ENCODE data around the gene DNAJC27.

DNAJC27 gene

DNA sequence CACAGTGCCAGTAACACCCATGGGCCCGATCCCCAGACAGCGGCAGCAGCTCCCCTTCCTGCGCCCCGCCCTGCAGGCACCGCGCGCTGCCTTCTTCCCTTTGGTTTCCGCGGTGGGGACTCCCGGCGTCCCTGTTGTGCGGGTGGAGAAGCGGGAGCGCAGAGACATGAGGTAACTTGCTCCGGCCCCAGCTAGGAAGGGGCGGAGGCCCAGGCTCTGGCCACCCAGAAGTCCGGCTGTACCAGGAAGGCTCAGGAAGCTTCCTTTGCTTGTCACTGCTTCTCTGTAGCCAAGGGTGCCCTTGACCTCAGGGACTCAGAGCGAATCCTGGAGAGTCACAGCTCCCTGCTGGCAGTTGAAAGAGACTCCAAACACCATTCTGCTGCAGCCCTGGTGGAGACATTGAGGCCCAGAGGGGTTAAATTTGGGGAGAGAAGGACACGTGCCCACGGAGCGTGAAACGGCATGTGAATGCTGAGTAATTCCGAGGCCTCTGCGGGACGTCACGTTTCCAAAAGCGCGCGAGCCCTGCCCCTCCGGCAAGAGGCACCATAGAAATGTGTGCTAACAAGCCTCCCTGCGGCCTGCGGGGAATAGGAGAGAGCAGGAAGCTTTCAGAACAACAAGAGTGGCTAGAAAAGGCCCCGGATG is 45.0 kb downstream of the DNAJC27 start:
- in situ Hi-C loops (cut with MboI; ENCODE audit: low sequenced_read_pairs), result no loop called here

- in situ Hi-C loops (cut with MboI; ENCODE audit: low sequenced_read_pairs), result no loop called here
These were observed 45.5 kb downstream of the DNAJC27 start for GRCh38 chr2:24926220-24926601.

DNA sequence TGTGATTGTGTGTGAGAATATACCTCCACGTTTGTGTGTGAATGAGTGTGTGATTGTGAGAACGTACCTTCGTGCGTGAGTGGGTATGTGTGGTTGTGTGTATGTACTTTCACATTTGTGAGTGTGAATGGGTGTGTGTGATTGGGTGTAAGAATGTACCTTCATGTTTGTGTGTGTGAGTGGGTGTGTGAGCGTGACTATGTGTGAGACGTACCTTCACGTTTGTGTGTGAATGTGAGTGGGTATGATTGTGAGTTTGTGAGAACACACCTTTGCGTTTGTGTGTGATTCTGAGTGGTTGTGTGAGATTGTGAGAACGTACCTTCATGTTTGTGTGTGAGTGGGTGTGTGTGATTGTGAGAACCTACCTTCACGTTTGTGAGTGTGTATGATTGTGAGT is 45.9 kb downstream of the DNAJC27 start:
- in situ Hi-C loops (cut with MboI; ENCODE audit: low sequenced_read_pairs), result no loop called here

DNA sequence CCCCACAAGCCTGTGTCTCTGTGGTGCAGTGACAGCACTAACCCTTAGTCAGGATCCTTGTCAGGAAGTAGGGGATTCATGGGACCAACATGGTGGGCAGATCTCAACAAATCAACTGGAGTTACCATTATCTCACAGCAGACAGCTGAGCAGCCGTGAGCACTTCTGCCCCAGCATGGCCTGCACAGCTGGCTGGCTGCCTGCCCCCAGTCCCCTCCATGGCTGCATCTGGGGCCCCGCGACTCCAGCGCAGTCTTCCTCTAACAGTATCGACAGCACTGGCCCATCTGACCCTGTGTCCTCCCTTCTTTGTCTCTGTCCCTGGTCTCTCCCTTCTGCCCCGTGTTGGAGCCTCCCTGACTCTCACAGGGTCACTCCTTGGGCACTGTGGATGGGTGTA is 47.0 kb downstream of the DNAJC27 start:
- in situ Hi-C loops (cut with MboI; ENCODE audit: low sequenced_read_pairs), result no loop called here

DNA sequence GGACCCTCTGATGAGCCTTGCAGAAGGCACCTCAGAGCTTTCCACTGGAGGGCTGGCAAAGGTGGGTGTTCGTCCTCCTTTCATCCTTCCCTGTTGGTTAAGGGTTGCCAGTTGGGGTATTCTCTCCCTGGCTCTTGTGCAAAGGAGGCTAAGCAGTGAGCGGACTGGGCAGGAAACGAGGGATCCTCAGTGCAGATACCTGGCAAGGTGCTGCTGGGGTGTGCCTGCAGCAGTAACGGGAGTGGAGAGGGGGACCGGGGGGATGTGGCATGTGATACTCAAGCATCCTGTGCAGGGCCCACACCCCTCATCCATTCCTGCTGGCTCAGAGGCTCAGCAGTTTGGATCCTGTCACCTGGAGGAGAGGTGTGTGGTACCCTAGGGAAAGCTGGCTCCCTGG is 47.5 kb downstream of the DNAJC27 start:
- in situ Hi-C loops (cut with MboI; ENCODE audit: low sequenced_read_pairs), result no loop called here

DNA sequence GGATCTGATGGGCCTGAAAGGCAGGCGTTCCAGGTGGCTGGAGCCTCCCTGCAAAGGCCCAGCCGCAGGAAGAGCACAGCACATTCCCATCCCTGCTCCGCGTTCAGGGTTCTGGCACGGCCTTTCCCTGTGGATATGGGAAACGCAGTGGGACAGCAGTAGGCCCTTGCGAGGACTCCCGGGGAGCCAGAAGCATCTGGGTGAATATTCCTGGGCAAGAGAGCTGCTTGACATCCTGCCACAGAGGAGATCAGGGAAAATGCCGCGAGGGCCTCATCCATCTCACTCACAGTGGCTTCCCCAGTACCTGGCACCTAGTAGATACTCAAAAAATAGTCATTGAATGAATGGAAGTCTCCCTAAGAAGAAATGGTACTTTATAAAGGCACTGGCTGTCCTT is 48.6 kb downstream of the DNAJC27 start:
- in situ Hi-C loops (cut with MboI; ENCODE audit: low sequenced_read_pairs), result no loop called here

DNA sequence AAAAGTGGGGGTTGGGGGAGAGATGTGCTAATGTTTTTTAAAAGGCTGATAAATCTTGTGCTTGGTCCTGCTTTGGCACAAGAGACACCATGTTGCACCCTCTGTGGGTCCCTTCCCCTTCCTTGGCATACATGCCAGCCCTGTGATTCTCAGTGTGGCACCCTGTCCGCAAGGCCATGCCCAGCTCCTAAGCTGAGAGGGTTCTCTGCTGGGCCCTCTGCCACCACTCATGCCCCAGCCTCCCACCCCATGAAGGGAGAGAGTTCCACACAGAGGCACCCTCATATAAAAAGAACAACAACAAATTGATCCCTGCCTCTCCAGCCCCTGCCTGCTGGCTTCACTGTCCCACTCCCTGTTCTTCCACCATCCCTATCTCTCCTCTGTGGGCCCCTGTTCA is 49.2 kb downstream of the DNAJC27 start:
- in situ Hi-C loops (cut with MboI; ENCODE audit: low sequenced_read_pairs), result no loop called here

GRCh38 chr2:24920809-24921441 is 50.8 kb downstream of the DNAJC27 start:
- in situ Hi-C loops (cut with MboI; ENCODE audit: low sequenced_read_pairs), result no loop called here

DNA sequence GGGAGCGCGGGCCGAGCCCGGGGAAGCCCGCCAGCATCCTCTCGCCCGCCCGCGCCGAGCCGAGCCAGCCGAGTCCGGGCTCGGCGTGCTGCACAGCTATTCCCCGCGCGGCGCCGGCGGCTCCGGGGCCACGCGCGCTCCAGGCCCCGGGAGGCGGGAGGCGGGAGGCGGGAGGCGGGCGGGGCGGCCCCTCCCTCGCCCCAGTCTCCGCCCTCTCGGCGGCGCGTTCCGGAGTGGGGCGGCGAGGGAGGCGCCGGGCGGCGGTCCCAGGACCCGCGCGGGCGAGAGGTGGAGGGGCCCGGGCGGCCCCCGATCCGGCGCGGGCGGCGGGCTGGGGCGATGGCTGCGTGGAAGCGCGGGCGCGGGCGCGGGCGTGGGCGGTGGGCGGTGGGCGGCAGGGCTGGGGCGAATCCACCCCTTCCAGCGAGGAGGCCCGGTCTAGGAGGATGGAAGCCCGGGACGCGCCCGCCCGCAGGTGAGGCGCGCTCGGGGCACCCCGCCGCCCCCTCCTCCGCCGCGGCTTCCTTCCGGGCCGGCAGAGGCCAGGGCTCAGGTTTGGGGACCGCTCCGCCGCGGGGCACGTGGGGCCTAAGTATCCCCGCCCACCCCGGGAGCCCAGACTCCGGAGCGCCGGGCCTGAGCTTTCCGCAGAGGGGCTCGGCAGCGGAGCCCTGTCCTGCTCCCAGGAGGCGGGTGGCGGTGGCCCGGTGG is 51.5 kb downstream of the DNAJC27 start, which contains the start of gene ADCY3:
Gene ADCY3, minus strand, starts transcription at position 140 of the 711 bp plus-strand sequence. CDS start 1,250 bp downstream, outside the sequence.
- in situ Hi-C loops (cut with MboI; ENCODE audit: low sequenced_read_pairs), result no loop called here

DNA sequence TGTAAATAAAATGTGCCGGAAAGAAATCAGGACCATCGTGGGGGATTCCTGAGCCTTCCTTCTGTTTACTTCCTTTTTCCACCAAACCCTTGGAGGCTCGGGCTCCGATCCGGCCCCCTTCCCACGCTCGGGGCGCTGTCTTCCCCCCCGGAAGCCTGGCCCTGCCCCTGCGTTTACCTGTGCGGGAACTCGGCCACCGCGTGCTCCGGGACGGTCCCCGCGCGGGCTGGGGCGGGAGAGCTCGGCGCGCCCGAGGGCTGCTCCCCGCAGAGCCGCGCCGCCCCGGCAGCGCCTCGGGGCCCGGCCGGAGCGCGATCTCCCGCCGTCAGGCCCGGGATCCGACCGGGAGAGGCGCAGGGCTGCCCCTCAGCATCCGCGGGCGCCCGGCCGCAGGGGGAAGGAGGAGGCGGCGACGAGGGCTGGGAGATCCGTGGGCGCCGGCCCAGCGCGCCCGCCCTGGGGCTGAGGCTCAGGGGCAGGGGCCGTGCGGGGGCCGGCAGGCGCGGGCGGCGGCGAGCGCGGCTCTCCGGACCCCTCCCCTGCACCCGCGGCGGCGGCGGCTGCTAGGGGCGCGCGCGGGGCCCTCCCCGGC is 52.2 kb downstream of the DNAJC27 start:
- in situ Hi-C loops (cut with MboI; ENCODE audit: low sequenced_read_pairs), result no loop called here

- in situ Hi-C loops (cut with MboI; ENCODE audit: low sequenced_read_pairs), result no loop called here
These were observed 52.7 kb downstream of the DNAJC27 start for GRCh38 chr2:24919037-24919505.

GRCh38 chr2:24918326-24919036 is 53.3 kb downstream of the DNAJC27 start:
- in situ Hi-C loops (cut with MboI; ENCODE audit: low sequenced_read_pairs), result no loop called here

GRCh38 chr2:24917731-24918325 is 53.9 kb downstream of the DNAJC27 start:
- in situ Hi-C loops (cut with MboI; ENCODE audit: low sequenced_read_pairs), result no loop called here

DNA sequence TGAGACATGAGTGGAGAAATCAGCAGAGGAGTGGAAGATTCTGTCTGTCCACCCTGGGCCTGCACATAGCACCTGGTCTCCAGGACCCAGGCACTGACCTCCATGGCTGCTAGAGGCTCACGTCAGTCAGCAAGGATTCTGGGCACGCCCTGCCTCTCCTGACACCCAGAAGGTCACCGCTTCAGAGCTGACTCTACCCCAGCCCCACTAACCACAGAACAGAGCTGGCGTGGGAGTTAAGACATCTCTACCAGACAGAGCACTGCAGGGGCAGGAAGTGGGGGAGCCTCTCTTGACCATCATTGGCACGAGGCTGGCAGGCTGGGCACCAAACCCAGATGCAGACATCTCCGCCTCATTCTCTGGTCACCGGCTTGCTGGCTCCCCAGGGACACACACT is 54.7 kb downstream of the DNAJC27 start:
- in situ Hi-C loops (cut with MboI; ENCODE audit: low sequenced_read_pairs), result no loop called here

DNA sequence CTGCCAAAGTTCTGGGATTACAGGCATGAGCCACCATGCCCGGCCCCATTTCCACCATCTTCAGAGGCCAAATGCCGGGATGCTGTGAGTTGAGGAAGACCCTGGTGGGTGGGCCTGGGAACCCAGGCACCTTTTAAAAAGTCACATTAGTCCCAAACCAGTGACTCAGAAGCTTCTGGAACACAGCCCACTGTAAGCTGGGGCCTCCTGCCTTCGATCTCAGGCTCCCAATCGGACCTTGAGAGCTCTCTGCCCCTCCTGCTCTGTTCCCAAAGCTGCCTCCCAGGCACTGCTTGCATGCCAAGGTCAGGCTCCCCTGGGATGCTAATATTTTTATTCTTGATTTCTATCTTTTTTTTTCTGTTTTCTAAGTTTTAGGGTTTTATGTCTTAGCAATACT is 56.0 kb downstream of the DNAJC27 start:
- in situ Hi-C loops (cut with MboI; ENCODE audit: low sequenced_read_pairs), result no loop called here

DNA sequence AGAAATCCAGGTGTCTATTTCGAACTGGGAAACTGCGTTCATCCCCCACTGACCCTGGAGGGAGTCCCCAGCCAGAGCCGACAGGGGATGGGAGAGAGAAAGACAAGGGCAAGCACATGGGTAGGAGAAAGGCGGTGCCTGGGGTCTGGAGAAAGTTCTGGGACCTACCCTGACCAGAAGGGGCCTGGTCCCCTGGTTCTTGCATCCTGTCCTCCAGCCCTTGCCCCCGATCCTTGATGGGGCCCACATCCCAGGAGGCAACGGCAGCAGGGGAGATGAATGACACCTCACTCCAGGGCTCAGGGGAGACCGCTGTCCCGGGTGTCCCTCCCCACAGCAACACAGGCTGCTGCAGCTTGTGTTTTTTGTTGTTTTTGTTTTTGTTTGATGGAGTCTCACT is 56.6 kb downstream of the DNAJC27 start:
- in situ Hi-C loops (cut with MboI; ENCODE audit: low sequenced_read_pairs), result no loop called here

DNA sequence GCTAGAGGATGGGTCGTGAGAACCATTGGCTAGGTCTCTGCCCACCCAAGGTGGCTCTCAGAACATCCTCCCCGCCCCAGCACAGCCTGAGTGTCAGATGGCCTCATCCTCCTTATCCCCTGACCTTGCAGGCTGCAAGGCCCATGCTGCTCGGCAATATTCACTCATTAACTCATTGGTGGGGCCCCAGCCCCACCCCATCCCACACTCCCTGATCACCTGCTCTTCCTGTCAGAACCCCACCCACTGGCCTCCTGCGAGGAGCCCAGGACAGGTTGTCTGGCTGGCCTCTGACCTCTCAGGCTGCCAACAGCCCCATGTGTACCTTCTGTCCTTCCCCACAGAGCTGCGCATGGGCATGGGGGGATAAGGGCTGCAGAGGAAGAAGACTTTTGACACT is 57.0 kb downstream of the DNAJC27 start:
- in situ Hi-C loops (cut with MboI; ENCODE audit: low sequenced_read_pairs), result no loop called here

DNA sequence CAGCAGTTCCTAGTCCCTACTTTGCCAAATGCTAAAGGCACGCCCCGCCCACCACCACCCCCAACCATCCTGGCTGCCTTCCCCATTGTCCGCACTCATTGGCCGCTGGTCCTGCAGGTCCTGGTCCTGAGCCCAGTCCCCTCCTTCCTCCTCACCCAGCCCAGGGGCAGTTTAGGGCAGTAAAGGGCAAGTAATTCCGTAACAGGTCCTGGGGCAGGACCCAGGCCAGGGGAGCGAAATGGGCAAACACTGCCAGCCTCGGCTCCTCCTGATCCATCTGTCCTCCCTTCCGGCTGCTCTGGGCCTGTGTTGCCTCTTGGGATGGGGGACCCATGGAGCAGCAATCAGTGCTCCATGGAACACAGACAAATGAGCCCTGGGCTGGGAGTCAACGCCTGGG is 57.8 kb downstream of the DNAJC27 start:
- in situ Hi-C loops (cut with MboI; ENCODE audit: low sequenced_read_pairs), result no loop called here

- in situ Hi-C loops (cut with MboI; ENCODE audit: low sequenced_read_pairs), result no loop called here
These were observed 58.8 kb downstream of the DNAJC27 start for GRCh38 chr2:24912986-24913385.

DNA sequence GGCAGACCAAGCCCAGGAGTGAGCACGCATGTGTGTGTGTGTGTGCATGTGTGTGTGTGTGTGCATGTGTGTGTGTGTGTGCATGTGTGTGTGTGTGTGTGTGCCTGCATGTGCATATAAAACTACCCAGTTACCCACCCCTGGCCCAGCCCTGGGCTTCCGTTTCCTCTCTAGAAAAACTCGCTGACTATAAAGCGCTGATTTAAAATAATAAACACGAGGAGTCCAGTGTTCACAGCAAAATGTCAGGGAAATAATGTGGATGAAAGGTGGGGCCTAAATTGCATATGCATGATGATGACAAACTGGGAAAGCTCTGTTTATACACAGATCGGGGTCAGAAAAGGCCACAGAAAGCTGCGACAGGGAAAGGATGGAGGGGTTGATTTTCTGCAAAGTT is 59.2 kb downstream of the DNAJC27 start:
- in situ Hi-C loops (cut with MboI; ENCODE audit: low sequenced_read_pairs), result no loop called here

DNA sequence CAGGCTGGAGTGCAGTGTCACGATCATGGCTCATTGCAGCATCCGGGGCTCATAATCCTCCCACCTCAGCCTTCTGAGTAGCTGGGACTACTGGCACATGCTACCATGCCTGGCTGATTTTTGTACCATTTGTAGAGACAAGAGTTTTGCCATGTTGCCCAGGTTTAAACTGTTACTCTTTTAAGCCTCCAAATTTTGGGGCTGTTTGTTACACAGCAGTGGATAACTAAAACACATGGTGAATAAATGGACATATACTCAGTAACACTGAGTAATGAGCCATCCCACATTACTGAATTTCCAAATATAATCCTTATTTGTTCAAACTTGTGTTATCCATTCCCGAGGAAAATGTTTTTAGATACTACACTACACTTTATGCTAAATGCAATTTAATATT is 61.5 kb downstream of the DNAJC27 start:
- in situ Hi-C loops (cut with MboI; ENCODE audit: low sequenced_read_pairs), result no loop called here

Data from HL-60/S4 (cell line).